ENCODE results near the gene ST6GAL1. TPM values are rescaled to one million over a fixed set of nuclear protein-coding genes. Genes with fewer than 3 reads are reported as not detected.

Gene ST6GAL1
- polyA plus RNA-seq, 12 donors, result 11.4 to 35.3 (median 17.6) TPM; not detected in 1

DNA sequence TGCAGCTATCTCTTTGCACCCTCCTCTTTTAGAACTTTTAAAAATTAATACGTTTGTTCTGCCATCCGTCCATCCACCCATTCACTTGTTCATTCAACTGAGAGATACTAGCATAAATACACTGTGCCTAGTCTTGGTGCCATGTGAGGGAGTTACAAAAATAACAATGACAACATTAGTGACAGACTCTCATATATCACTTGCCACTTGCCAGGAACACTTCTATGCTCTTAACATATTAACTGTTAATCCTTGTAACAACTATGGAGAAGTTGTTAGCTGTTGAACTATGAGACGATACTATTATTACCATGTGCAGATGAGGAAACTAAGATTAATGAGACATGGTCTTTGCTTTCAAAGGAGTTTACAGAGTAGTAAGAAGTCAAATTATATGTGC, 175.4 kb downstream of the ST6GAL1 start:
- no peak for DNase-seq

DNA sequence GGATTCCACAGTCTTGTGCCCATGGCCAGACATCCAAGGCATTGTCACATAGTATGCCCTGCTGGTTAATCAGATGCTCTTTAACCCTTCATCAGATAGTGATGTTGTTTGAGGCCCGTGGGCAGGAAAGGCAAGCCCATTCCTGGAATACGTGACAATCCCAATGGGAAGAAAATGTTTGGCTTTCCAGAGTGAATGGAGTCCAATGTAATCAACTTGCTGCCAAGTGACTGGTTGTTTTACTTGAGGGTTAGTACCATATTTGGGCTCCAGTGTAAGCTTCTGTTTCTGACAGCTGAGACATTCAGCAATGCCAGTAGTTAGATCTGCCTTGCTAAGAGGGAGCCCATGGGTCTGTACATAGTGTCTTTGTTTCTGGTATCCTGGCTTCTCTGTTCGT, 177.7 kb downstream of the ST6GAL1 start:
- DNase-seq, result no peak

DNA sequence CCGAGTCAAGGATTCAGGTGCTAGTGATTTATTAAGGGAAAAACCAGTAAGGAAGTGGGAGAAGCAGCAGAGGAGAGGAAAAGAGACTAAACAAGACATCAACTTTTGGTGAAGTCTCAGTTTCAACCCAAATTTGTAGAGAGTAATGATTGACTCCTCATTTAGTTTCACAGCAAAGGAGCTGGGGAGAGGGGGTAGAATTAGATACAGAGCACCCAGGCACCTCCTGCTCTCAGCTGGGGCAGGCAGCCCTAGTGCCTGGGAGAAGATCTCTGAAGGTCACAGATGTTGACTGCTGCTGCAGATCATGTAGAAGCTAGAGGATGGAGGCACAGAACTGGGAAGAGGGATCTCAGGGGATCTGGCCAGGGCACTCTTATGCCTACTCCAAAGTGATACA, 179.8 kb downstream of the ST6GAL1 start:
- DNase-seq, result no peak

DNA sequence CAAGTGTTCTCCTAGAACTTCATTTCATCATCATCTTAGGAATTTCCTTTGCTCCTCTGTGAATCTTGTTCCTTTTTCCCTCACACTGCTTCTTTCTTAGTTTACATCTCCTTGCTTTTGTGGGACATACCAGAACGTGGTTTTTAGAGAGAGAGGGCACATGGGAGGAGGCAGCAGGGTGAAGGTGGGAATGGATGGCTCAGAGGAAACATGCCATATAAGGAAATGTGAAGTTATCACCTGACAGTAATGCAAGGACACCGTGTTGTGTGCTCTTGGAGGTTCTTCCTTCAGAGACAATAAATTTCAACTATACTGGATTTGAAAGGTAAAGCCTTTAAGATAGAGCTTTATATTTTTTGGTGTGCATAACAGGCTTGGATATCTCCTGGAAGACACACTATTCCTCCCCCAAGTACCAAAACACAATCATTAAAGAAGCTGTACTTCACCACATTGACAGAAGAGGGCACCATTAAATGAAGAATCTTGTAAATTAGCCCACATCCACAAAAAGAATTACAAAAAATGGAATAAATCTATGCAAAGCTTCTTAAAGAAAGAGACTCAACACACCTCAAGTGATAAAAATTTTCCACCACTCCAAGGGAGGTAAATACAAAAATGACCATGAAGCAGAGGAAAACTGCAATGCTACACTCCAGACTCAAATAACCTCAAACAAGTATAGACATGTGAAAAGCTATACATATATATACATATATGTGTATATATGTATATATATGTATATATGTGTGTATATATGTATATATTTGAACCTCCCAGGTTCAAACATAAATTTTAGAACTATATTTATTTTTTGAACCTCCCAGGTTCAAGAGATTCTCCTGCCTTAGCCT, 182.8 kb downstream of the ST6GAL1 start:
- peak; percentile 14 for DNase-seq

DNA sequence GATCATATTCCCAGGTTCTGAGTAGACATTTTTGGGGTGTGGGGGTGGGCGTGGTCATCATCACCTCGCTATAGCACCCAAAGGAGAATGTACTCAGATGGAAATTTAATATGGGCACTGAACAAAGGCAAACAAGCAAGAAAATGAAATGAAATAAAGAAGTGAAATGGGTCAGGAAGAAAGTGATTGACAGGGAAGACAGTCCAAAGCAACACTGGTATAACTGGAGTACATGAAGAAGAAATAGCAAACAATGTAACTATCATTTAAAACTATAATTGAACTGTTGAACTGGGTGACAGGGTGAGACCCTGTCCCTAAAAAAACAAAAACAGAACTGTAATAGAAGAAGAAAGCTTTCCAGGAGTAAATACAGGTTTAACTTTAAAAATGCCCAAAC, 184.2 kb downstream of the ST6GAL1 start:
- no peak for DNase-seq

DNA sequence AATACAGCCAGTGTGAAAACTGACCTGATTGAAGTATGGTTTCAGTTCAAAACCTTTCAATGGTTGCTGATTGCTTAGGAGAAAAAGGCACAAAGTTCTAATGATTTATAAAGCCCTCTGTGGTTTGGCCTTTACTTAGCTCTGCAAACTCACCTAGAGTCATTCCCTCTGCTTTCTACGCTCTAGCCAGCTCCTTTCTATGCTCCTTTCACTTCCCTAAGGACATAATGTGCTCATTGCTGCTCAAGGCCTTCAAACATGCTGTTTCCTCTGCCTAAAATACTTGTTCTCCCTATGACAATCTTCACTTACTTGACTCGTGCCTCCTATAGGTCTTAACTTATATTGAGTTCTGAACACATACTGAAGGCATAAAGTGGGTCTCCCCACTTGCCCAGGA, 190.0 kb downstream of the ST6GAL1 start:
- DNase-seq, result no peak

DNA sequence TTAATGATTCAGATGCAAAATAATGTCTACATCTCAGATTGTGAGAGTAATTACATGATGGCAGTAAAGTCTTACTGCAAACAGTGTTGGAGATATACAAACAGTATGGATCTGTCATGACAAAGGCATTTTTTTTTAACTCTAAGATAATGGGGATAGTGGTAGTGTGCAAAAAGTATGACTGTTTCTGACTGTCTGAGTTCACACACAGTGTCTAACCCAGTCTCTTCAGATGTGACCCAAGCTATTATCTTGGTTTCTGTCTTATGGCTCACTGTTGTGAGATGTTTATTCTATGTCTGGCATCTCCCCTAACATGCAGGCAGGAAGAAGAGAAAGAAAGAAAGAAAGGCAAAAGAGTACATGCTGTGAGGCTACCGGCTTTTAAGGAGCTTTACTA, 191.9 kb downstream of the ST6GAL1 start:
- DNase-seq, result no peak

DNA sequence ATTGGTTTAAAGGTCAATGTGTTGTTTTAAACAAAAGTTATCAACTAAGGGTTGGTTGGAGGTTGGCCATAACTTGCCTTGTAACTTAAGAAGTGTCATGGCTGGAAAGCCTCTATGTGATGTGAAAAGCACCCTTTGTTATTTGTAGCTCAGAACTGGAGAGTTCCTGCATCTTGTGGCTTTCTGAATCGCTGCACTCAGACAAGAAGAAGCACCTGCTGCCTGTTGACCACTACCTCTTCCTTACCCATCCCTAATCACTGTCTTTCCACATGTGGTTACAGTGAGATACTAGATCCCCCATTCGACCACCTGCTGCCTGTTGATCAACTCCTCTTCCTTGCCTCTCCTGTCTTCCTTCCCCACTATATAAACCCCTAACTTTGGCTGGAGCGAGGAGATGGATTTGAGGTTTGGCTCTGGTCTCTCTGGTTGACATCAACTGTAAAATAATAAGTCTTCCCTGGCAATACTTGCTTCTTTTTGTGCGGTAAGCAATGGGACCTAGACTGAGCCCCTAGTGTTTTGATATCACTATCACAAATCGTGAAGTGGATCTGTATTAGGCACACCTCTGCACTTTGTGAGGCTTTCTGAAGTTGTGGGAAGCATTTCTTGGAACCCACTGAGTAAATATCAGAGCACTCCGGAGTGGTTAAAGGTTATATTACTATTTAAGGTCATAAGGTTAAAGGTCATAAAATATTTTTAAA, 195.1 kb downstream of the ST6GAL1 start:
- DNase-seq, result no peak

Other genes with a start within 250 kb of the ST6GAL1 start
- 1 to 10 TPM in 1 of 12 donors, under 1 TPM in 6, not detected in 5; 0.07 to 4.0 (median 0.33) TPM for gene KNG1, start 213.2 kb upstream of the ST6GAL1 start, polyA plus RNA-seq (ENCODE audit: insufficient read length in 12 of 12)
- gene EIF4A2, start 146.9 kb upstream of the ST6GAL1 start, polyA plus RNA-seq (ENCODE audit: insufficient read length in 12 of 12), result 100 to 1,000 TPM in 11 of 12 donors, not detected in 1; 447 to 655 (median 578) TPM
- gene RFC4, start 124.0 kb upstream of the ST6GAL1 start, polyA plus RNA-seq (ENCODE audit: insufficient read length in 12 of 12), result 10 to 100 TPM in 11 of 12 donors, not detected in 1; 16.7 to 46.8 (median 27.5) TPM
- under 1 TPM in 5 of 12 donors, not detected in 7; 0.03 to 0.12 (median 0.07) TPM for gene ADIPOQ, start 87.8 kb upstream of the ST6GAL1 start, polyA plus RNA-seq (ENCODE audit: insufficient read length in 12 of 12)
- gene RPL39L, start 209.0 kb downstream of the ST6GAL1 start, polyA plus RNA-seq (ENCODE audit: insufficient read length in 12 of 12), result 100 to 1,000 TPM in 1 of 12 donors, 10 to 100 TPM in 4, 1 to 10 TPM in 6, not detected in 1; 7.3 to 239 (median 9.6) TPM

All from muscle of arm (tissue), 12 donors.